Tibial nerve (tissue), 4 donors: ENCODE results near the gene NLRP2B.

Experiments
- EP300 ChIP-seq, 2 donors: sonication (generic); formaldehyde crosslinking; IDR thresholded peaks; one replicate each; pipeline ENCODE4 v1.6.1; 2017; ENCODE audit warnings: antibody characterized with exemption in 2 of 2, mild to moderate bottlenecking in 1 of 2
- TF ChIP-seq, protein P1 (sequence below), 5 experiments: fragments of 200-600 bp in 3 of 5; fragments of 450-650 bp in 2 of 5; sonication (generic) in 3 of 5; IDR thresholded peaks; one replicate each; pipeline ENCODE4 v1.5.1; 2016 to 2019; ENCODE audit warnings: antibody characterized with exemption in 5 of 5, mild to moderate bottlenecking in 3 of 5, moderate library complexity in 2 of 5

DNA sequence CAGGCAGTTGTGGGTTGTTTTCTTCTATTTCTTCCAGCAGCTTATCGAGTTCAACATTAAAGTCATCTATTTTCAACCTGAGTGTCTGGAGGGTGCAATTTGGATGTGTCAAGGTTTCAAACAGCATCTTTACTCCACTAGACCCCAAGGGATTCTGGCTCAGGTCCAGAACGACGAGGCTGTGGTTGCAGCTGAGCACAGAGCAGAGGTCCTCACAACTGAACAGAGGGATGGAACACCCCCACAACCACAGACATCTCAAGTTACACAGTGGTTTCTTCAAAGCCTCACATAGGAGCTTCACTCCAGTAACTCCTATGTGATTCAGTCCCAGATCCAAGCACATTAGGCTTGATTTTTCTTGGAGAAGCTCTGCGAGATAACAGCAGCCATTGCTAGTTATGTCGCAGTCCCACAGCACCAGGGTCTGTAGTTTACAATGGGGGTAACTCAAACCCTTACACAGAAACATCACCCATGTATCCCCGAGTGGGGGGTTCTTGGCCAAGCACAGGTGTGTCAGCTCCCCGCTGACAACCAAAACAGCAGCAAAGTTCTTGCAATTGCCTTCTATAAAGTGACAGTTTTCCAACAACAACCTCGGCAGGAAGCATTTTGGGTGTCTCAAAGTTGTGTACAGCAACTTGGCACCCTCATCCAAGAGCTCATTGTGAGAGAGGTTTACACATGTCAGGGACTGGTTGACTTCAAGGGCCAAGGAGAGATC lies 2.8 kb downstream of the NLRP2B start:
- TF ChIP-seq, protein P1, sequence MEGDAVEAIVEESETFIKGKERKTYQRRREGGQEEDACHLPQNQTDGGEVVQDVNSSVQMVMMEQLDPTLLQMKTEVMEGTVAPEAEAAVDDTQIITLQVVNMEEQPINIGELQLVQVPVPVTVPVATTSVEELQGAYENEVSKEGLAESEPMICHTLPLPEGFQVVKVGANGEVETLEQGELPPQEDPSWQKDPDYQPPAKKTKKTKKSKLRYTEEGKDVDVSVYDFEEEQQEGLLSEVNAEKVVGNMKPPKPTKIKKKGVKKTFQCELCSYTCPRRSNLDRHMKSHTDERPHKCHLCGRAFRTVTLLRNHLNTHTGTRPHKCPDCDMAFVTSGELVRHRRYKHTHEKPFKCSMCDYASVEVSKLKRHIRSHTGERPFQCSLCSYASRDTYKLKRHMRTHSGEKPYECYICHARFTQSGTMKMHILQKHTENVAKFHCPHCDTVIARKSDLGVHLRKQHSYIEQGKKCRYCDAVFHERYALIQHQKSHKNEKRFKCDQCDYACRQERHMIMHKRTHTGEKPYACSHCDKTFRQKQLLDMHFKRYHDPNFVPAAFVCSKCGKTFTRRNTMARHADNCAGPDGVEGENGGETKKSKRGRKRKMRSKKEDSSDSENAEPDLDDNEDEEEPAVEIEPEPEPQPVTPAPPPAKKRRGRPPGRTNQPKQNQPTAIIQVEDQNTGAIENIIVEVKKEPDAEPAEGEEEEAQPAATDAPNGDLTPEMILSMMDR (IDR thresholded peaks at IDR 0.05): no peak
- no peak for TF ChIP-seq EP300 (IDR thresholded peaks at IDR 0.05)
